Liver (tissue), 3 donors: ENCODE measurements around the gene TMEM214.

Experiments used
- CTCF ChIP-seq: fragments of 150-350 bp; IDR thresholded peaks from 2 replicates; pipeline ENCODE4 v1.5.1; 2017; ENCODE audit warnings: improper control_type of control experiment, low read depth, low read length; ENCODE audit not compliant: missing input control
- EGR1 ChIP-seq, 2 donors: IDR thresholded peaks; 2 replicates each; pipeline ENCODE4 v1.6.1; 2016 to 2018; ENCODE audit warnings: antibody characterized with exemption in 2 of 2, low read depth in 2 of 2
- FOXA1 ChIP-seq: IDR thresholded peaks from 2 replicates; pipeline ENCODE4 v1.6.1; 2016; ENCODE audit warnings: antibody characterized with exemption
- HNF4G ChIP-seq: IDR thresholded peaks from 2 replicates; pipeline ENCODE4 v1.6.1; 2016; ENCODE audit warnings: antibody characterized with exemption
- JUND ChIP-seq, 2 donors: IDR thresholded peaks; 2 replicates each; pipeline ENCODE4 v1.6.1; 2016; ENCODE audit warnings: antibody characterized with exemption in 2 of 2
- MAX ChIP-seq: IDR thresholded peaks from 2 replicates; pipeline ENCODE4 v1.6.1; 2016; ENCODE audit warnings: antibody characterized with exemption
- NR2F2 ChIP-seq: IDR thresholded peaks from 2 replicates; pipeline ENCODE4 v1.6.1; 2016; ENCODE audit warnings: antibody characterized with exemption
- RAD21 ChIP-seq, 2 donors: IDR thresholded peaks; 2 replicates each; pipeline ENCODE4 v1.6.1; 2016; ENCODE audit warnings: antibody characterized with exemption in 2 of 2, mild to moderate bottlenecking in 2 of 2
- REST ChIP-seq: IDR thresholded peaks from 2 replicates; pipeline ENCODE4 v1.6.1; 2016; ENCODE audit warnings: antibody characterized with exemption, mild to moderate bottlenecking
- TAF1 ChIP-seq: conservative IDR thresholded peaks from 2 replicates; pipeline ENCODE4 v1.6.1; 2016; ENCODE audit warnings: antibody characterized with exemption, mild to moderate bottlenecking
- ZBTB33 ChIP-seq: IDR thresholded peaks from 2 replicates; pipeline ENCODE4 v1.6.1; 2016; ENCODE audit warnings: antibody characterized with exemption
- donor health status: healthy.
- donor health status: healthy.

- TF ChIP-seq CTCF, result no peak
- TF ChIP-seq HNF4G, result no peak
- TF ChIP-seq RAD21 (IDR thresholded peaks at IDR 0.05), result no peak
- no peak for TF ChIP-seq TAF1
- TF ChIP-seq MAX, result no peak
- no peak for TF ChIP-seq NR2F2
- no peak for TF ChIP-seq REST
- no peak for TF ChIP-seq FOXA1
- no peak for TF ChIP-seq JUND (IDR thresholded peaks at IDR 0.05)
- no peak for TF ChIP-seq EGR1 (IDR thresholded peaks at IDR 0.05; ENCODE audit: low read depth in 2 of 2)
- TF ChIP-seq ZBTB33, result no peak
These were observed 31.8 kb upstream of the TMEM214 start for GRCh38 chr2:27000995-27001394.
